GM21367 (cell line): ENCODE measurements around the gene ZNF79.
A peak's percentile ranks its signal among the peaks of the same experiment; 100 is the strongest.

Experiments used
- ATAC-seq: cut with Tn5 transposase; IDR thresholded peaks from one replicate; pipeline ENCODE4 v1.9.1; 2021; ENCODE audit not compliant: unreplicated experiment

ZNF79 gene

DNA sequence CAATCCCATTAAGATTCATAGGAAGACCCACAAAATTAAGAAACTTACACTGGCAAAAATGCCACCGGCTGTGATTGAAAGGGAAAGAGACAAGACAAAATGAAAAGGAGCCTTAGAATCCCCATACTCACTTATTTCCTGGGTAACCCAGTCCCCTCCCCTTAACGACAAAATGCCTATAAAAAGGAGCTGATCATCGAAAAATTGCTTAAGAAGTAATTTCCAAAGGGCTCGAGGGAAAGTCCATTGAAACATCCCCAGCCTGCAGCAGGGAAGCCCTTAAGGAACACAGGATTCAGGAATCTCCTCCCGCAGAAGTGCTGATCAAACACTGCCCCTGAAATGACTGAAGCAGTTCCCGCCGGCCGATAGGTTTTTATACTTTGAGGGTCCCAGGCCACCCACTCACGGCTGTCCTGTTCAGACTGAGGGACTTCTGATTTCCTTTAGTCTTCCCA is 677 bp upstream of the ZNF79 start:
- ATAC-seq: no peak

DNA sequence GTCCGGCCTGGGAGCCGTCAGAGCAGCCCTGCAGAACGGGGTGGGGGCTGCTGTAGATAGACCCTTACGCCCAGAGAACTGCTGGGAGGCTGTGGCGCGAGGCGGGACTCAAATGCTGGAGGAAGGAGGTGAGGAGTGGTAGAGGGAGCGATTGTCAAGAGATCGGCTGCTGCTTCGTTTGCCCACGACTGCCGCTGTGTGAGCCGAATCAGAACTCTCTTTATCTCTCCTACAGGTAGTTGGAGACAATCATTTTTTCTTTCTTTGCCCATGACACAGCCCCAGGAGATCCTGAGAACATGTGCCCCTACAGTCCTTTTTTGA is 456 bp downstream of the ZNF79 start:
- ATAC-seq: no peak

DNA sequence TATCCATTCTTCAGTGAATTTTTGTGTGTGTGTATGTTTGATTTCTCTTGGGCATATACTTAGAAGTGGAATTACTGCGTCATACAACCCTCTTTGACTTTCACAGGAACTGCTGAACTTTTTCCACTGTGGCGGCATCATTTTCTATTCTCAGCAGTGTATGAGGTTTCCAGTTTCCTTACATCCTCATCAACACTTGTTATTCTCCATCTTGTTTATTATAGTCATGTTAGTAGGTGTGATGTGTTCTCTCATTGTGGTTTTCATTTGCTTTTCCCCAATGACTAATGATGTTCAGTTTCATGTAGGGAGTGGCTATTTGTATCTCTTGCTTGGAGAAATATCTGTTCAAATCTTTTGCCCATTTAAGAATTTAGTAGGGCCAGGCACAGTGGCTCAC is 2.6 kb downstream of the ZNF79 start:
- no peak for ATAC-seq

DNA sequence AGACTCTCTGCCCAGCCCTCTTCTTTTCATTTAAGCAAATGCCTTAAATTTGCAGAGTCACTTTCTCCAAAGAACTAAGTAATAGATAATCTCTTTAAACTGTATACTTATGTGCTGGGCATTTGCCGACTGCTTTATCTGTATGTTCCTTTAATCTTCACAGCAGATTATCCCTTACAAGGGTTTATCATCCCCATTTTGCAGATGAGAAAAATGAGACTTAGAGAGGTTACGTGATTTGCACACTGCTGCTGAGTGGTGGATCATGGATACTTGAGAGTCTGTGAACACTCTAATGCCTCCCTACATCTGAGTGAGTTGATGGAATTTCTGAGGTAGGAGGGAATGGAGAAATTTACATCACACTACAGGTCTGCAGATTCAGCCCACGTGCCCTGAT is 4.2 kb downstream of the ZNF79 start:
- no peak for ATAC-seq

DNA sequence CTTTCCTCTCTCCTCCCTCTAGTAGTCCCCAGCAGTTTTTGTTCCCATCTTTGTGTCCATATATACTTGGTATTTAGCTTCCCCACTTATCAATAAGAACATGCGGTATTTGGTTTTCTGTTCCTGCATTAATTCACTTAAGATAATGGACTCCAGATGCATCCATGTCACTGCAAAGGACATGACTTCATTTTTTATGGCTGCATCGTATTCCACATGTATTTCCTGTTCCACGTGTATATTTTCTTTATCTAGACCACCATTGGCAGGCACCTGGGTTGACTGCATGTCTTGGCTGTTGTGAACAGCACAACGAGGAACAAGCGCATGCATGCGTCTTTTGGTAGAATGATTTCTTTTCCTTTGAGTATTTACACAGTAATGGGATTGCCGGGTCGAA is 6.2 kb downstream of the ZNF79 start:
- no peak for ATAC-seq

DNA sequence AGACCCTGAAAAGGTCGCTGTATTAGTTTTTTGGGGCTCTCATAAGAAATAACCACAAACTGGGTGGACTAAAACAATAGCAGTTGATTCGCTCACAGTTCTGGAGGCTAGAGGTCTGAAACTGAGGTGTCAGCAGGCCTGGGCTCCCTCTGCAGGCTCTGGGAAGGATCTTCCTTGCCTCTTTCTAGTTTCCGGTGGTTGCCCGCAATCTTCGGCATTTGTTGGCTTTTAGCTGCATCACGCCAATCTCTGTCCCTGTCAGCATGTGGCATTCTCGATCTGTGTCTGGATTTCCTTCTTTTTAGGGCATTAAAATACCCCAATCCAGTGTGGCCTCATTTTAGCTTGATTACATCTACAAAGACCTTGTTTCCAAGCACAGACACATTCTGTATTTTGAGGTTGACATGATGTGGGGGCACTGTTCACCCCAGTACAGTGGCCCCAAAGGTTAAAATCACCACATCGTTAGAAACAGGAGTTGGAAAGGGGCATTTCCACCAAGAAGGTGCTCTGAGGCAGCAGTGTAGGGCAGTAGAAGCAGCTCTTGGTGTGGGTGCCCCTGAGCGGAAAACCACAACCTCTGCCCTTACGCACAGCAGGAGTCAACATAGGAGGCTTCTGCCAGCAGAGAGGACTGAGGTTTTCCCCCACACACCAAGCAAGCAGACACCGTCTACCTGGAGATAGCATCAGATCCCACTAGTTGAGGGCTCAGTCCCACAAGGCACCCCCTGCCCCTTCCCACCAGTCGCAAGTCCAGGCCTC is 13.5 kb downstream of the ZNF79 start:
- no peak for ATAC-seq

DNA sequence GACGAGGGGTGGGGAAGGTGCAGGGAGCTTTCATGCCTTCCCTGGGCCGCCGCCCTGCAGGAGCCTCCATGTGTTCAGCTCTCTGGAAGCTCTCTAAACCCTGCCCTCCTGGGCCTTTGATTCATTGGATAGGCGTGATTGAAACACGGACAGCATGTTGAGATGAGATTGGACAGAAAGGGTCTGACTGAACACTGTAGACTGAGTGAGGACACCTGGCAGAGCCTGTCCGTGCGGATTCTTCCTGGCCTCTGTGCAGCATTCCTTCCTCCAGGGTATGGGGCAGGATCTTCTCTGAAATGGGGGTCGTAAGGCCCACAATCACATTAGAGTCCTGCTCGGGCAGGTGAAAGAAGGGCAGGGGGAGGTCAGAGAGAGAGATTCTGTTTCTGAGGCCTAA is 14.2 kb downstream of the ZNF79 start:
- ATAC-seq: no peak

DNA sequence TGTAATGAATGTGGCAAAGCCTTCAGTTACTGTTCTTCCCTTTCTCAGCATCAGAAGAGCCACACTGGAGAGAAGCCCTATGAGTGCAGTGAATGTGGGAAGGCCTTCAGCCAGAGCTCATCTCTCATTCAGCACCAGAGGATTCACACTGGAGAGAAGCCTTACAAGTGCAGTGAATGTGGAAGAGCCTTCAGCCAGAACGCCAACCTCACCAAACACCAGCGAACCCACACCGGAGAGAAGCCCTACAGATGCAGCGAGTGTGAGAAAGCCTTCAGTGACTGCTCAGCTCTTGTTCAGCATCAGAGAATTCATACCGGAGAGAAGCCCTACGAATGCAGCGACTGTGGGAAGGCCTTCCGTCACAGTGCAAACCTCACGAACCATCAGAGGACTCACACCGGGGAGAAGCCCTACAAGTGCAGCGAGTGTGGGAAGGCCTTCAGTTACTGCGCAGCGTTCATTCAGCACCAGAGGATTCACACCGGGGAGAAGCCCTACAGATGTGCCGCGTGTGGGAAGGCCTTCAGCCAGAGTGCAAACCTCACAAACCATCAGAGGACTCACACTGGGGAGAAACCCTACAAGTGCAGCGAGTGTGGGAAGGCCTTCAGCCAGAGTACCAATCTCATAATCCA is 20.2 kb downstream of the ZNF79 start:
- ATAC-seq: no peak

DNA sequence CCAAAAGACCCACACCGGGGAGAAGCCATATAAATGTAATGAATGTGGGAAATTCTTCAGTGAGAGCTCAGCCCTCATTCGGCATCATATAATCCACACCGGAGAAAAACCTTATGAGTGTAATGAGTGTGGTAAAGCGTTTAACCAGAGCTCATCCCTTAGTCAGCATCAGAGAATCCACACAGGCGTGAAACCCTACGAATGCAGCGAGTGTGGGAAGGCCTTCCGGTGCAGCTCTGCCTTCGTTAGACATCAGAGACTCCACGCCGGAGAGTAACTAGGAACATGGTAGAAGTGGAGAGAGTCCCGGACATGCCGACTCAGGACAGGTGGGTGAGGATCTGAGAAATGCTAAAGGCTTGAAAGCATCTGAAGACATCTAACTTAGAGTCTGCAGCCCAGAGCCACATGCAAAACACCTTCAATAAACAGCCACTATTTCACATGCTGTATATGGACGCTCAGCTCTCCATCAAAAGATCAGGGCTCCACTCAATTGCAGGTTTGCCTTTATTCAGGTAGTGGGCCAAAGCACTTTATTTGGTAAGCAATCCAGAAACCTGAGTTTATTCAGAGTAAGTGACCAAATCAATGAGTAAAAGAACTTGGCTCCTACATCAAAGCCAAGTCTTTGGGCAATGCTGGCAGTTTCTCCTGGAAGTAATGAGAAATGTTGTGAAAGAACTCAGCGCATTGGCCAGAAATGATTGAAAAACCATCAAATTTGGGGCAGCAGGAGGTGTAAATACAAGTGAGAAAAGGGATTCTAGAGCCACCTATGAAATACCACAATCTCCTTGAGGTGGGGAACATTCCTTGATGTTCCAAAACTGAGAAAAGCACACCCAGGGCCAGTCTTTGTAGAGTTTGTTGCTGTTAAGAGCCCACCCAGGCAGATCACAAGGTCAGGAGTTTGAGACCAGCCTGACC is 21.0 kb downstream of the ZNF79 start:
- no peak for ATAC-seq

DNA sequence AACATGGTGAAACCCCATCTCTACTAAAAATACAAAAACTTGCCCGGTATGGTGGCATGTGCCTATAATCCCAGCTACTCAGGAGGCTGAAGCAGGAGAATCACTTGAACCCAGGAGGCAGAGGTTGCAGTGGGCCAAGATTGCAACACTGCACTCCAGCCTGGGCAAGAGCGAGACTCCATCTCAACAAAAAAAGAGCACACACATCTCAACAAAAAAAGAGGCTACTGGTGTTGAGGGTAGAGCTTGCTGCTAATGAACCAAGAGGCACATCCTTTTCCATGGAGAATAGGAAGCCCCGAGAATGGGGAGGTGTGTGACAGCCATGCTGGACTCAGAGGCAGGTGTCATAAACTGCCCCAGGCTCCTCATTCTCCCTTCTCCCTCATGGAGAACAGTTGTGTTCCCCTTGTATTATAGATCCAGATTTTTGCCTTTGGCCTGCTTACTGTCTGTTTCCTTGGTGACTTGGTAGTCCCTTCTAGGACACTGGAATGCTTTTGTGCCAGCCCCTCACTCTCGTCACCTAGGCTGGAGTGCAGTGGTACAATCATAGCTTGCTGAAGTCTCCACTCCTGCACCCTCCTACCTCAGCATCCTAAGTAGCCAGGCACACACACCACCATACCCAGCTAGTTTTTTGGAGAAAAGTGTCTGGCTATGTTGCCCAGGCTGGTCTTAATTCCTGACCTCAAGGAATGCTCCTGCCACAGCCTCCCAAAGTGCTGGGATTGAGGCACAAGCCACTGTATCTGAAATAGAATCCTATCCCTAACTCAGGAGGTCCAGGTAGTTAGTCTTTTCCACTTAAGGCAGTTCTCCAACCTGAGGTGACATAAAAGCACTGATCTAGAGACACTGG is 21.9 kb downstream of the ZNF79 start:
- no peak for ATAC-seq

DNA sequence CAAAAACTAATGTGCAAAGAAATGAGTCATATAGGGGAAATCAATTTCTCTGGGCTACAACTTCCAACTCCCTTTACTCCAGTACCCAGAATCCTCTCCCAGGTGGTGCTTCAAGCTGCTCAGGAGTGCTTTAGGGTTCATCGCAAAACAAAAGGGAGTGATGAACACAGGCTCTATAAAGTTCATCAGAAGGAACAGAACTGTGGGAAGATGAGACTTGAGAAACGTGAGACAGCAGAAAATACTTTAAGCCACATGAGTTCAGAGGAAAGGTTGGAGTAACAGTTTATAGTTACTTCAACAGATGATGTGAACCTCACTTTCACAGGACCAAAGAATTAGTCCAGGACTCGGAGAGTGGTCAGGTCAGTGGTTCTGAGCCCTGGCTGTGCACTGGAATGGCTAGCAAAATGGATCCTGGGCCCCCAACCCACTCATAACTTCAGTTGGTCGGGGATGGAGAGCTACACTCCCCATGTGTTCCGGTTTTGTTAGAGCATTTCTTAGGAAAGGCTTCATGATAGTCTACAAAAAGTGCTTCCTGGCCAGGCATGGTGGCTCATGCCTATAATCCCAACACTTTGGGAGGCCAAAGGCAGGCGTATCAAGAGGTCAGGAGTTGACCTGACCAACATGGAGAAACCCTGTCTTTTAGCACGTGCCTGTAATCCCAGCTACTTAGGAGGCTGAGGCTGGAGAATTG is 22.7 kb downstream of the ZNF79 start:
- no peak for ATAC-seq

DNA sequence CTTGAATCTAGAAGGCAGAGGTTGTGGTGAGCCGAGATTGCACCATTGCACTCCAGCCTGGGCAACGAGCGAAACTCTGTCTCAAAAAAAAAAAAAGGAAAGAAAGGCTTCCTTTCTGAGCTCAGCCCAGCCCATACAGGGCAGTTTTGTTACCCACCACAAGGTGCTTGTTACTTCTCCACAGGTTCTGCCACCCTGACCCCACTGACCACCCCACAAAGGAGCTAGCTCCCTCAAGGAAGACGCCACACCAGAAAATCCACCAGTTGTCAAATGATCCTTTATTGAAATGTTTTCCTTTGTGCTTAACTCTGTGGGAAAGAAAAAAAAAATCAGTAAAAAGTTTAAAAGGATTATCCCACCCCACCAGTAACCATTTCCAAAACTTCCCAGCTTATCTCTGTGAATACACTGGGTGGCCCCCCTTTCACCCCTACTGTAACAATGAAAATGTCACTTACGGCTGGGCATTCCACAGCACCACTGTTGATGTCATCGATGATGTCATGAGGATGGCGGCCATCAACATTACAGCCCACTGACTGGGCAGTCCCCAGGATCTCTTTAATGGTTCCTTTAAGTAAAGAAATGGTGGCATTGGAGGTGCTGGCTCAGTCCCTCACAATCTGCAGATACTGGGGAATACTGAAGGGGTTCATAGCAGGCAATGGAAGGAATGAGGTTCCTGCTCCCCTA is 23.4 kb downstream of the ZNF79 start:
- no peak for ATAC-seq

DNA sequence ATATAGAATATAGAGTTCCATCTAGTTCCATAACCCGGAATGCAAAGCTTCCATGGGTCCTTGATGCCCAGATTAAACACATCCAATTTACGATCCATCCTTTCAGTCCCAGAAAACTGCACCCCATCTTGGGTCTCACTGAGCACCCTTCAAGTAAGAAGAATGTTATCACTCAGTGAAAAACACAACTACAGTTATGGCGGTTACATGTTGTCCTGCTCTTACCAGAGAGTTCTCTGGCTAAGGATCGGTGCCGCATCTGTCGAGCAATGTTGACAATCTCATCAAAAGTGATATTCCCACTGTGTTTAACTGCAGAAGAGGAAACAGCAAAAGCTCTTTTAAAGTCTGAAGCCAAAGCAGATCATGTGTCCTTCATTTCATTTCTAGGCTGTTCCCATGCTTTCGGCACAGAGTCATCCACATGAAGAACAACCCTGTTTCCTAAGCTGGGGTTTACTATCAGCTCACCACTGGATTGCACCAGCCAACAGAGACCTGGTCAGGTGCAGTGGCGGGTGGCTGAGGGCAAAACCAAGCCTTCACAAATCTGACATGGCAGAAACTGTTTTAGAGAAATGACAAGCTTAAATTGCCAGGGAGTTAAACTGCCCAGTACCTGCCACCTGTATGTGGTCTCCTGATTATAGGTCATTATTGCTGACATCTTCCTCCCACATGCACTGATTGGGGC is 24.1 kb downstream of the ZNF79 start:
- ATAC-seq: no peak

DNA sequence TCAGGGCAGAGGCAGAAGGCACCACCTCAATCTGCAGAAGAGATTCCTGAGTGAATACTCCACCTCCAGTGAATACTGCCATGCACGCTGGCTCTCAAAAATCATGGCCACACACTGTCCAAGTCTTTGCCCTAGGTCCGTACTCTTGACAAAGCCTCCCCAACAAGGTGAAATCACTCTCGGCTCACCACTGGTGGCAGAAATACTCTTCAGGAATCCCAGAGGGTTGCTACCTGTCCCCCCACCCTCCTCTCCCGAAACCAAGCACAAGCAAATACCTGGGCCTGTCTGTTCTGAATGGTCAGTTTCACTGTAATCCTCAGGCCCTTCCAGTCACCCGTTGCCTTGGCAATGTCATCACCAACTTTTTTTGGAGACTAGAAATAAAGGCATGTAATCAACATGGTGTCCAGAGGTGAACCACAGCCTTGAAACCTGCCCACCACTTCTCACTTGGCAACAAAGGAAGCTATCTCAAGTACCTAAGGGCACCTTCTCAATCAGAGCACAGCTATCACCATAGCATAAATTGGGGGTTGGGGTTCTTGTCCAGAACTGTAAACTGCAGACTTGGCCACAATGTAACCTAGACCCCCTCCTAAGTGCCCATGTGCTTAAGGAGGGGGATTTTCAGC is 25.3 kb downstream of the ZNF79 start:
- ATAC-seq: no peak

DNA sequence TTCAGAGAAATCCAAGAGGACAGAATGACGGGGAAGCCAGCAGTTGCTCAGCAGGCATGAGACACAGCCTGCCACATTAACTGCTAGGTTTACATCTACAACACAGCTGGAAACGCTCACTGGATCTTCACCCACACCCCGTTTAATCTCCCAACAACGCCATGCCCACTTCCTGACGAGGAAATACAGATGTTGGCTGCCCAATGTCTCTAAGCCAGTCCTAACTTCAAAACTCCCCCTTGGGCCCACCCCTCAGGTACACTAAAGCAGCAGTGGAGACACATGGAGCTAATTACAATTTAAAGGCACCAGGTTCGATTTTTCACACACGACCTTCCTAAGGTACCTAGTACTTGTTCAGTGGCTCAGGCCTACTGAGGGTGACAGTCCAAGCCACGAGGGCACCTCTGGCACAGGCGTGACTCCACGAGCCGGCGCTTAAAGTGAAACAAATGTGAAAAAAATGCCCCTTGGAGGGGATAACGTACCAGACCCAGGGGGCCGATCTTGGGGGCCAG is 26.1 kb downstream of the ZNF79 start:
- no peak for ATAC-seq

DNA sequence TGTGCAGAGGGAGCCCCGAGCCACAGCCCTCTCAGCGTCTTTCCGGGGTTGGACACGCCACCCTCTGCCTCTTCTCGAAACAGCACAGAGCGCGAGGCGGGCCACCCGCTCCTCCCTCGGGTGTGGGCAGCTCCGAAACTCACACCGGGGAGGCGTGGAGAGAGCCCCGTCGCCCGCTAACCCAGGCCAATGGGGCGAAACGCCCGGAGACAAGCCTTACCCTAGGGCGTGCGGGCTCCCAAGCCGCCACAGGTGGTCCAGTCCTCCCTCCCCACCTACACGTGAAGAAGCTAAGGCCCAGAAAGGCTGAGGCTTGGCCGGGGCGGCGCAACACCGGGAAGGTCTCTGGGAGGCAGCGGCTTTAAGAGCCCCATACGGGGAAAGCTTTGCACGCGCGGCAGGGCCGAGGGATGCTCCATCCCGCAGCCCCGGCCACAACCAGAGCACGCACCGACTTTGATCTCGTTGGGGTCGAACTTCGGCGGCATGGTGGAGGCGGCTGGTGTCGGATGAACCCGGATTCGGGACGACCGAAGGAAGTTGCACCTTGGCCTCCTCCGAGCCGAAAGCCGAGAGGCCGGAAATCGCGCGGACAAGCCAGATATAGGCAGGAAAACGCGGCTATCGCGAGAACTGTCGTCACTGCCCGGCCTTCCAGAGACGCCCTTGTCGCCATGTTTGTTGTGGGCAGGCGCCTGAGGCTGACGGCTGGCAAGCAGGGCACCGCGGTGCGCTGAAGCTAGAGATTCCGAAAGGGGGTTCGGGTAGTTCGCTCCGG is 26.8 kb downstream of the ZNF79 start, which contains the start of the genes LRSAM1 and RPL12:
TSS of gene LRSAM1 (plus strand) at position 681 of the 778 bp plus-strand sequence. CDS start 3,018 bp downstream, outside the sequence.
TSS of gene RPL12 (minus strand) at position 577 of the 778 bp plus-strand sequence. CDS start at position 488, 89 bp downstream.
- peak; percentile 58 for ATAC-seq

DNA sequence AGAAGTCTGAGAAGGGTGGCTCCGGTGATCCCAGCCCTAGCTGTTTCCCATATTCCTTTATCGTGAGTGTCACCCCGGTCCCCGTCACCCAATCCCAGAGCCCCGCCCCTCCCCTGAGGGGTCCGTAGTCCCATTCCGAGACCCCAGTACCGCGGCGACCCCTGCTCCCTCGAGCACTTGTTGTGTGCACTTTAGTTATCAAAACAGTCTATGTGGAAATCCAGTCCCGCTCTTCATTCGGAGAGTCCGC is 27.4 kb downstream of the ZNF79 start:
- peak; percentile 7 for ATAC-seq
